Fibroblast of villous mesenchyme (primary cell): Measurements from ENCODE around the gene MOK. TPM values are rescaled to one million over a fixed set of nuclear protein-coding genes. Genes with fewer than 3 reads are reported as not detected.

Source experiments
- DNase-seq: peaks from one replicate; pipeline ENCODE4 v3.0.0-alpha.2; 2010; ENCODE audit warnings: low read depth
- H3K4me3 ChIP-seq: 2 replicates; pipeline ENCODE4 v1.5.1; 2011; ENCODE audit warnings: low read depth, mild to moderate bottlenecking, low read length
- CTCF ChIP-seq: IDR thresholded peaks from 2 replicates; pipeline ENCODE4 v1.5.1; 2012; ENCODE audit warnings: low read depth, mild to moderate bottlenecking, low read length; ENCODE audit not compliant: insufficient read depth
- total RNA-seq: library from RNA; depleted of rRNA; stranded (reverse); fragments of >200 nt; gene quantifications from 2 replicates; pipeline ENCODE4 v1.2.3, GENCODE V29; 2012

The MOK gene
- total RNA-seq, 1 donor, result 16.0 TPM

- no peak overlapping the region for H3K4me3 ChIP-seq
- TF ChIP-seq CTCF, result no peak
- no peak for DNase-seq
Observed at GRCh38 chr14:102221026-102221425, 83.9 kb downstream of the MOK start.

- no peak for TF ChIP-seq CTCF
- H3K4me3 ChIP-seq, result no peak overlapping the region
- no peak for DNase-seq
Observed at GRCh38 chr14:102220031-102220430, 84.9 kb downstream of the MOK start.

GRCh38 chr14:102219316-102219715 is 85.6 kb downstream of the MOK start:
- TF ChIP-seq CTCF, result no peak
- no peak for DNase-seq
- no peak overlapping the region for H3K4me3 ChIP-seq

GRCh38 chr14:102218688-102219087 is 86.3 kb downstream of the MOK start:
- TF ChIP-seq CTCF, result no peak
- no peak overlapping the region for H3K4me3 ChIP-seq
- DNase-seq, result no peak

- TF ChIP-seq CTCF, result no peak
- no peak for DNase-seq
- no peak overlapping the region for H3K4me3 ChIP-seq
Observed at GRCh38 chr14:102217987-102218421, 87.0 kb downstream of the MOK start.

- DNase-seq, result no peak
- no peak overlapping the region for H3K4me3 ChIP-seq
- no peak for TF ChIP-seq CTCF
Observed at GRCh38 chr14:102217399-102217798, 87.6 kb downstream of the MOK start.

- H3K4me3 ChIP-seq, result no peak overlapping the region
- DNase-seq, result no peak
- no peak for TF ChIP-seq CTCF
Observed at GRCh38 chr14:102215576-102216250, 89.3 kb downstream of the MOK start.
